ENCODE data around the gene CEP70. TPM values are rescaled to one million over a fixed set of nuclear protein-coding genes. Genes with fewer than 3 reads are reported as not detected.
"Not testable (repeated sequence)": the region's sequence is repeated elsewhere in the genome, so short reads cannot be mapped to it uniquely, and the experiment has no call there.

Gene CEP70
- total RNA-seq, 1 donor from 2014 or later = 14.5 TPM

DNA sequence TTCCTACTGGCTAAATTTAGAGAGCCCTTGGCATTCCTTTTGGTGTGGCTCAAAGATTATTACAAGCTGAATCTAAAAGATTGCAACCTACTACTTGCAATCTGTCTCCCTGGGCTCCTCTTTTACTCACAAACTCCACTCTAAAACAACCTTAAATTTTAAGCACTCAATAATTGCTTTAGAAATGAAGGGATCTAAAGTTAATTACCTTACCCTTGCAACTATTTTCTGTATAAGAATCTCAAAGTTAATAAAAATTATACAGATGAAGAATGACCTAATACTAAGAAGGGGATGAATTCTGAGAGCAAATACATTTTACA is 99.5 kb downstream of the CEP70 start:
- H3K36me3 ChIP-seq (ENCODE audit: control insufficient read depth, insufficient read depth, low read length) = no peaks in the 10 kb centered on the region
- no peak for DNase-seq (ENCODE audit: low read depth)
- no peak overlapping the region for H3K4me3 ChIP-seq (ENCODE audit: low read depth, low read length)
- TF ChIP-seq, protein P1, sequence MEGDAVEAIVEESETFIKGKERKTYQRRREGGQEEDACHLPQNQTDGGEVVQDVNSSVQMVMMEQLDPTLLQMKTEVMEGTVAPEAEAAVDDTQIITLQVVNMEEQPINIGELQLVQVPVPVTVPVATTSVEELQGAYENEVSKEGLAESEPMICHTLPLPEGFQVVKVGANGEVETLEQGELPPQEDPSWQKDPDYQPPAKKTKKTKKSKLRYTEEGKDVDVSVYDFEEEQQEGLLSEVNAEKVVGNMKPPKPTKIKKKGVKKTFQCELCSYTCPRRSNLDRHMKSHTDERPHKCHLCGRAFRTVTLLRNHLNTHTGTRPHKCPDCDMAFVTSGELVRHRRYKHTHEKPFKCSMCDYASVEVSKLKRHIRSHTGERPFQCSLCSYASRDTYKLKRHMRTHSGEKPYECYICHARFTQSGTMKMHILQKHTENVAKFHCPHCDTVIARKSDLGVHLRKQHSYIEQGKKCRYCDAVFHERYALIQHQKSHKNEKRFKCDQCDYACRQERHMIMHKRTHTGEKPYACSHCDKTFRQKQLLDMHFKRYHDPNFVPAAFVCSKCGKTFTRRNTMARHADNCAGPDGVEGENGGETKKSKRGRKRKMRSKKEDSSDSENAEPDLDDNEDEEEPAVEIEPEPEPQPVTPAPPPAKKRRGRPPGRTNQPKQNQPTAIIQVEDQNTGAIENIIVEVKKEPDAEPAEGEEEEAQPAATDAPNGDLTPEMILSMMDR (IDR thresholded peaks at IDR 0.05; ENCODE audit: insufficient read depth, low read length, poor library complexity, severe bottlenecking) = no peak
- H3K27me3 ChIP-seq (ENCODE audit: control insufficient read depth, insufficient read depth, low read length) = no peaks in the 10 kb centered on the region

DNA sequence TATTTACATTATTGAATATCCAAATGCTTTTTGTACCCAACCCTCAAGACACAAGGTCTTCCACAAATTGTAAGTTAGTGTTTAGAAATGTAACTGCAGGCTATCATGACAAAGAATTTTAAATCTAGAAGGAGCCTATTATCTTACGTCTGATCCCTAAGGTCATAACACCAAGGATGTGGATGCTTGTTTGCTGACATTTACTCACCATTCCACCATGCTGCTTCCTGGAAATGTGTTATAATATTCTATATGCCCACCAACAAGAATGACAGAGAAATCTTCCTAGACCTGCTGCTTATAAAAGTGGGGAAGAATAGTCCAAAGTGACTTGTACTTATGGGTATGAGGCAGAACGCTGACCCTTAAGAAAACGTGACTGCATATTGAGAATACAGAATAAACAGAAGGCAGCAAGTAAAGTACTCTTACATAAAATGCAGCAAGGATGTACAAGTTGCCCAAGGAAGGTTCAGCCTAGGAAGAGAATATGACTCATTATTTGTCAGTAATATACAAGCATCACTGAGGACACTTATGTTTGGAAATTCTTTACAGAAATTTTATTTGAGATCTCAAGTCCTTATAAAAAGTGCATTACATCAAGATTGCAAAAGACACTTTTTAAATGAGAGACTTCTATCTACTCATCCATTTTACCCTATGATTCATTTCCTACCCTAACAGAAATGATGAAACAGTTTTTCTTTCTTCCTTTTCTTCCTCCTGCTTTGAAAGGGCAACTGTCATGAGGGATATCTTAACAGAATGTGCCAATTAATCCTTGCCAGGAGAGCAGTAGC is 100.1 kb downstream of the CEP70 start:
- no peak for DNase-seq (ENCODE audit: low read depth)
- TF ChIP-seq, protein P1 (IDR thresholded peaks at IDR 0.05; ENCODE audit: insufficient read depth, low read length, poor library complexity, severe bottlenecking) = no peak
- H3K4me3 ChIP-seq (ENCODE audit: low read depth, low read length) = no peak overlapping the region
- no peaks in the 10 kb centered on the region for H3K27me3 ChIP-seq (ENCODE audit: control insufficient read depth, insufficient read depth, low read length)
- no peaks in the 10 kb centered on the region for H3K36me3 ChIP-seq (ENCODE audit: control insufficient read depth, insufficient read depth, low read length)

DNA sequence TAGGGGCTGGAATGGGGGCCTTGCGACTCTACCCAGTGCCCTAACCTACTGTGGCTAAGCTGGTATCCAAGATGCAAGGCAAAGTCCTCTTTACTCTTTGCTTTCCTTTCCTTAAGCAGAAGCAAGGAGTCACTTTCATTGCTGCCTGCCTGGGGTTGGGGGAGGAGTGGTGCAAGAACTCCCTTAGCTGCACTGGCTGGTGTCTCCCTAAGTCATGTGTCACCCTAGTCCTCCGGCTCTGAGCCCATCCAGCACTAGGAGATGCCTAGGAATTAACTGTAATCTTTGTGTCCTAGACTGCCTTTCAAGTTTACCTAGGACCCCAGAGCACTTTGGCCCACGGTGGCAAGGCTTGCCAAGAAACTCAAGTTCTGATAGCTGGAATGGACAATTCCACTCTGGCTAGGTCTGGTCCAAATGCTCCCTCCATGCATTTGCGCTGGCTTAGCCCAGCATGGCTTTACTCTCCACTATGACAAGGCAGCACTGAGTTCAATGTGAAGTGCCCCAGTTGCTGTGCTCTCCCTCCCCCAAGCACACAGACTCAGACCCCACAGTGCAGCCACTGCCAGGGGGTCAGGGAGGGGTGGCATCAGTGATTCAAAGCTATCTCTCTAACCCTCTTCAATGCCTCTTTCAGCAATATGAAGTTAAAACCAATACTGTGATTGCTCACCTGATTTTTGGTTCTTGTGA is 100.9 kb downstream of the CEP70 start:
- no peak overlapping the region for H3K4me3 ChIP-seq (ENCODE audit: low read depth, low read length)
- H3K36me3 ChIP-seq (ENCODE audit: control insufficient read depth, insufficient read depth, low read length) = no peaks in the 10 kb centered on the region
- H3K27me3 ChIP-seq (ENCODE audit: control insufficient read depth, insufficient read depth, low read length) = no peaks in the 10 kb centered on the region
- TF ChIP-seq, protein P1 (IDR thresholded peaks at IDR 0.05; ENCODE audit: insufficient read depth, low read length, poor library complexity, severe bottlenecking) = no peak
- no peak for DNase-seq (ENCODE audit: low read depth)

DNA sequence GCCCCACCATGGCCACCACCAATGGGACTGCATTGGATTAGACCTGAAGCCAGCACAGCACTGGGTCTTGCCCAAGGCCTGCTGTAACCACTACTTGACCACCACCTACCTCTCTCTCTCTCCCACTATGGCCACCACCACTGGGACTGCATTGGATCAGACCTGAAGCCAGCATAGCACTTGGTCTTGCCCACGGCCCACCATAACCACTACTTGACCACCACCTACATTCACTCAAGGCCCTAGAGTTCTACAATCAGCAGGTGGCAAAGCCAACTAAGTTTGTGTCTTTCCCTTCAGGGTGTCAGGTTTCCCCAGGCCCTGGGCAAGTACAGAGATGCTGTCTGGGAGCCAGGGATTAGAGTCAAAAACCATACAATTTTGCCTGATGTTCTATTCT is 102.1 kb downstream of the CEP70 start:
- H3K36me3 ChIP-seq (ENCODE audit: control insufficient read depth, insufficient read depth, low read length) = no peaks in the 10 kb centered on the region
- no peak for DNase-seq (ENCODE audit: low read depth)
- H3K27me3 ChIP-seq (ENCODE audit: control insufficient read depth, insufficient read depth, low read length) = no peaks in the 10 kb centered on the region
- TF ChIP-seq, protein P1 (IDR thresholded peaks at IDR 0.05; ENCODE audit: insufficient read depth, low read length, poor library complexity, severe bottlenecking) = no peak
- H3K4me3 ChIP-seq (ENCODE audit: low read depth, low read length) = no peak overlapping the region

DNA sequence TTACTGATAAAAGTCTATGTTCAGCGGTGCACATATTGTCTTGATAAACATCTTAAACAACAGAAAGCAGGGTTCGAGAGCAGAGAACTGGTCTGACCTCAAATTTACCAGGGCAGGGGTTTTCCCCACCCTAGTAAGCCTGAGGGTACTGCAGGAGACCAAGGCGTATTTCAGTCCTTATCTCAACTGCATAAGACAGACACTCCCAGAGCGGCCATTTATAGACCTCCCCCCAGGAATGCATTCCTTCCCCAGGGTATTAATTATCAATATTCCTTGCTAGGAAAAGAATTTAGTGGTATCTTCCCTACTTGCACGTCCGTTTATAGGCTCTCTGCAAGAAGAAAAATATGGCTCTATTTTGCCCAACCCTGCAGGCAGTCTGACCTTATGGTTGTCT is 107.5 kb downstream of the CEP70 start:
- H3K27me3 ChIP-seq (ENCODE audit: control insufficient read depth, insufficient read depth, low read length); H3K36me3 ChIP-seq (ENCODE audit: control insufficient read depth, insufficient read depth, low read length); DNase-seq (ENCODE audit: low read depth); H3K4me3 ChIP-seq (ENCODE audit: low read depth, low read length): not testable (repeated sequence)

DNA sequence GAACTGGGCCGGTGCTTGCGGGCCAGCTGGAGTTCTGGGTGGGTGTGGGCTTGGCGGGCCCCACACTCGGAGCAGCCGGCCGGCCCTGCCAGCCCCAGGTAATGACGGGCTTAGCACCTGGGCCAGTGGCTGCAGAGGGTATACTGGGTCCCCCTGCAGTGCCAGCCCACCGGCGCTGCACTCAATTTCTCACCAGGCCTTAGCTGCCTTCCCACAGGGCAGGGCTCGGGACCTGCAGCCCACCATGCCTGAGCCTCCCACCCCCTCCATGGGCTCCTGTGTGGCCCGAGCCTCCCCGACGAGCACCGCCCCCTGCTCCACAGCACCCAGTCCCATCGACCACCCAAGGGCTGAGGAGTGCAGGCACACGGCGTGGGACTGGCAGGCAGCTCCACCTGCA is 109.4 kb downstream of the CEP70 start:
- H3K36me3 ChIP-seq (ENCODE audit: control insufficient read depth, insufficient read depth, low read length); H3K4me3 ChIP-seq (ENCODE audit: low read depth, low read length); H3K27me3 ChIP-seq (ENCODE audit: control insufficient read depth, insufficient read depth, low read length); DNase-seq (ENCODE audit: low read depth): not testable (repeated sequence)

DNA sequence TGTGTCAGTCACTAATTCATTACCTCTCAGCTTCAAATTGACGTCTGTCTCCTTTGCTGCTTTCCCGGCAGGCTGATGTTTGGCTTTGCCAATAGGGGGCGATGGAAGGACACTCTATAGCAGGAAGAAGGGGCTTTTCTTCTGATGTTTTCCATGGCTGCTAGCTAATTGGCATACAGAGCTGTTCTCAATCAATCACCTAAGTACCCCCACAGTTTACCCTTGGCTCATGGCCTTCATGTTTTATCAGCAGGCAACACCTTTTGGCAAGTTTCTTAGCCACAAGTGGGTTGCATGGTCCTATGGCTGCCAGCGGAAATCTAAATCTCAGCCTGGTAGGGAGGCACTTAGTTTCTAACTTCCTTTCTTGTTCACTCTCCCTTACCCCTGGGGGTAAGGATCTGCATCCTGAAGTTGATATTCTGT is 114.6 kb downstream of the CEP70 start:
- Histone ChIP-seq H3K36me3 (ENCODE audit: control insufficient read depth, insufficient read depth, low read length) (no peaks in the 10 kb centered on the region), H3K4me3 (ENCODE audit: low read depth, low read length) (no peak overlapping the region), H3K27me3 (ENCODE audit: control insufficient read depth, insufficient read depth, low read length) (no peaks in the 10 kb centered on the region)
- no peak for DNase-seq (ENCODE audit: low read depth)
- TF ChIP-seq, protein P1 (IDR thresholded peaks at IDR 0.05; ENCODE audit: insufficient read depth, low read length, poor library complexity, severe bottlenecking) = peak; percentile 85

All from kidney epithelial cell (primary cell).